NB4 (cell line): Measurements from ENCODE around the gene SLC10A3.

ENCODE experiments used
- CTCF ChIP-seq: IDR thresholded peaks from one replicate; pipeline ENCODE4 v1.5.1; 2012; ENCODE audit warnings: low read depth, low read length
- MAX ChIP-seq: IDR thresholded peaks from 2 replicates; pipeline ENCODE4 v1.6.1; 2011; ENCODE audit warnings: low read depth, low read length
- MYC ChIP-seq: IDR thresholded peaks from 2 replicates; pipeline ENCODE4 v1.6.1; 2011; ENCODE audit warnings: low read depth, low read length
- POLR2A ChIP-seq: IDR thresholded peaks from 2 replicates; pipeline ENCODE4 v1.6.1; 2011; ENCODE audit warnings: mild to moderate bottlenecking; ENCODE audit not compliant: insufficient read length; ENCODE audit errors: extremely low read depth

GRCh38 chrX:154469880-154470279, 20.5 kb downstream of the SLC10A3 start:
- no peak for TF ChIP-seq CTCF
- no peak for TF ChIP-seq POLR2A
- TF ChIP-seq MAX: no peak
- TF ChIP-seq MYC: no peak
